SK-N-SH treated with all-trans-retinoic acid at 6 μM for 48 hours (cell line): ENCODE measurements around the gene MUS81.

ENCODE experiments used
- ATAC-seq: fragments of 200-7000 bp; cut with Tn5 transposase; 3 replicates; pipeline ENCODE4 v1.9.1; 2020; ENCODE audit warnings: mild to moderate bottlenecking, moderate library complexity
- ARNTL ChIP-seq: fragments of 450-650 bp; formaldehyde crosslinking; IDR thresholded peaks from 2 replicates; pipeline ENCODE4 v1.5.0; 2020; ENCODE audit warnings: low read depth, mild to moderate bottlenecking, moderate library complexity, borderline replicate concordance
- BACH2 ChIP-seq: fragments of 250-450 bp; sonication (Bioruptor Pico); IDR thresholded peaks from 2 replicates; pipeline ENCODE4 v1.9.0; 2021; ENCODE audit warnings: mild to moderate bottlenecking, borderline replicate concordance
- CSDC2 ChIP-seq: fragments of 250-450 bp; sonication (Bioruptor Pico); IDR thresholded peaks from 2 replicates; pipeline ENCODE4 v1.5.0; 2020; ENCODE audit warnings: mild to moderate bottlenecking, moderate library complexity
- CSRNP3 ChIP-seq: fragments of 250-450 bp; sonication (Bioruptor Pico); IDR thresholded peaks from 2 replicates; pipeline ENCODE4 v1.5.1; 2021; ENCODE audit warnings: mild to moderate bottlenecking, moderate library complexity
- ESRRG ChIP-seq: fragments of 250-450 bp; sonication (Bioruptor Pico); IDR thresholded peaks from 2 replicates; pipeline ENCODE4 v1.6.1; 2021; ENCODE audit warnings: mild to moderate bottlenecking
- GLIS3 ChIP-seq: fragments of 250-450 bp; sonication (Bioruptor Pico); IDR thresholded peaks from 2 replicates; pipeline ENCODE4 v1.5.0; 2020; ENCODE audit warnings: mild to moderate bottlenecking, moderate library complexity
- OSR1 ChIP-seq: fragments of 250-450 bp; sonication (Bioruptor Pico); IDR thresholded peaks from 2 replicates; pipeline ENCODE4 v1.8.0; 2022; ENCODE audit warnings: moderate library complexity, mild to moderate bottlenecking, inconsistent platforms
- RARB ChIP-seq: fragments of 250-450 bp; sonication (Bioruptor Pico); IDR thresholded peaks from 2 replicates; pipeline ENCODE4 v1.8.0; 2021; ENCODE audit warnings: mild to moderate bottlenecking, moderate library complexity
- SNAI2 ChIP-seq: fragments of 250-450 bp; sonication (Bioruptor Pico); IDR thresholded peaks from 2 replicates; pipeline ENCODE4 v1.5.0; 2020; ENCODE audit warnings: mild to moderate bottlenecking, moderate library complexity
- TCF4 ChIP-seq: fragments of 250-450 bp; sonication (Bioruptor Pico); IDR thresholded peaks from 2 replicates; pipeline ENCODE4 v1.8.0; 2021; ENCODE audit warnings: mild to moderate bottlenecking, moderate library complexity, borderline replicate concordance
- TOX ChIP-seq: fragments of 250-450 bp; sonication (Bioruptor Pico); IDR thresholded peaks from 2 replicates; pipeline ENCODE4 v1.8.0; 2021; ENCODE audit warnings: mild to moderate bottlenecking, moderate library complexity, borderline replicate concordance
- ZC3H10 ChIP-seq: fragments of 250-450 bp; sonication (Bioruptor Pico); IDR thresholded peaks from 2 replicates; pipeline ENCODE4 v1.5.1; 2021; ENCODE audit warnings: mild to moderate bottlenecking, moderate library complexity
- ZFP3 ChIP-seq: fragments of 250-450 bp; sonication (Bioruptor Pico); IDR thresholded peaks from 2 replicates; pipeline ENCODE4 v1.5.0; 2020; ENCODE audit warnings: mild to moderate bottlenecking, moderate library complexity
- ZFP30 ChIP-seq: fragments of 450-650 bp; formaldehyde crosslinking; IDR thresholded peaks from 2 replicates; pipeline ENCODE4 v1.5.0; 2022; ENCODE audit warnings: mild to moderate bottlenecking, moderate library complexity
- ZNF565 ChIP-seq: fragments of 450-650 bp; formaldehyde crosslinking; conservative IDR thresholded peaks from 2 replicates; pipeline ENCODE4 v1.5.0; 2020; ENCODE audit warnings: low read depth, mild to moderate bottlenecking, moderate library complexity
- ZNF70 ChIP-seq: fragments of 450-650 bp; formaldehyde crosslinking; IDR thresholded peaks from 2 replicates; pipeline ENCODE4 v1.5.0; 2020; ENCODE audit warnings: mild to moderate bottlenecking, moderate library complexity
- TF ChIP-seq, protein P1 (sequence below): fragments of 250-450 bp; sonication (Bioruptor Pico); IDR thresholded peaks from 2 replicates; pipeline ENCODE4 v1.8.0; 2021; ENCODE audit warnings: low read depth, mild to moderate bottlenecking, moderate library complexity, borderline replicate concordance
- TF ChIP-seq, protein P2 (sequence below): fragments of 250-450 bp; sonication (Bioruptor Pico); IDR thresholded peaks from 2 replicates; pipeline ENCODE4 v1.5.0; 2020; ENCODE audit warnings: mild to moderate bottlenecking, moderate library complexity
- TF ChIP-seq, protein P3 (sequence below): fragments of 250-450 bp; sonication (Bioruptor Pico); IDR thresholded peaks from 2 replicates; pipeline ENCODE4 v1.8.0; 2020; ENCODE audit warnings: mild to moderate bottlenecking, moderate library complexity, borderline replicate concordance

MUS81 gene

GRCh38 chr11:65817312-65817834 lies 42.9 kb upstream of the MUS81 start:
- TF ChIP-seq TCF4 (CRISPR knock-in tag) (no peak), ARNTL (no peak), RARB (no peak), CSDC2 (CRISPR knock-in tag) (no peak), ZC3H10 (CRISPR knock-in tag) (no peak)
- TF ChIP-seq, all 23 proteins: peak for 0
- ATAC-seq = no peak

DNA sequence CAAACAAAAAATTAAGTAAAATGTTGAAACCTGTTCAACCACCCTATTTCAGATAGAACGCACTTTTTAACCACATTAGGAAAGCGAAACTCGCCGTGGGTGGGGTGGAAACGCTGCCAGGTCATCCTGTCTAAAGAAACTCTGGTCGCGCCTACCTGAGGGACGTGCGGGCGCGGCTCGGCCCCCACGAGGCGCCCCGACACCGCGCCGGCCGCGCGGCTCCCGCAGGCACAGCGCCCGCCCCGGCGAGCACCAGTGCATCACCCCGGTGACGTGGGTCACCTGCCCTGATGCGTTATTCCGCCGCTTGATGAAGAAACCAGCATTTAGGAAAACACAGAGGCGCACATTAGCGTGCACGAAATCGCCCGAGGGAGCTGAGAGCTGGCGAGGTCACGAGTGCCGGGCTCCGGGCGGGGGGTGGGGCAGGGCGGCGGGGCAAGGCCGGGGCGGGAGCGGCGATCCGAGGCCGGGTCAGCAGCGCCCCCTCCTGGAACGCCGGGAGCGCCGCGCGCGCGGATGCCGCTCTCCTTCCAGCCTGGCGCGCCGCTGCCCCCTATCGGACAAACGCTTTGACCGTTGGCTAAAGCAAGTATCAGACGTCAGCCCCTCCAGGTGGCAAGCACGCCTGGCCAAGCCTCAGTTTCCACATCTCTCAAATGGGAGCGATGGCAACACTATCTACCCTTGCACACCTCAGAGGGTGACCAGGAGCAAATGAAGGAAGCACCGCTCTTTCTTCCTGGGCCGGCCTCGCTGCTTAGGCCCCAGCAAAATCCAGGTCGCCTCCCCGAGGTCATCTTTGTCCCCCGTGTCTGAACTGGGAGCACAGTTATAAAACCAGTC lies 42.2 kb upstream of the MUS81 start:
- no peak for TF ChIP-seq CSRNP3 (CRISPR knock-in tag)
- no peak for TF ChIP-seq OSR1 (CRISPR knock-in tag)
- no peak for TF ChIP-seq ESRRG (CRISPR knock-in tag)
- TF ChIP-seq GLIS3 (CRISPR knock-in tag) = no peak
- TF ChIP-seq ZFP3 = no peak
- no peak for TF ChIP-seq ZNF565 (CRISPR knock-in tag)
- TF ChIP-seq, protein P1, sequence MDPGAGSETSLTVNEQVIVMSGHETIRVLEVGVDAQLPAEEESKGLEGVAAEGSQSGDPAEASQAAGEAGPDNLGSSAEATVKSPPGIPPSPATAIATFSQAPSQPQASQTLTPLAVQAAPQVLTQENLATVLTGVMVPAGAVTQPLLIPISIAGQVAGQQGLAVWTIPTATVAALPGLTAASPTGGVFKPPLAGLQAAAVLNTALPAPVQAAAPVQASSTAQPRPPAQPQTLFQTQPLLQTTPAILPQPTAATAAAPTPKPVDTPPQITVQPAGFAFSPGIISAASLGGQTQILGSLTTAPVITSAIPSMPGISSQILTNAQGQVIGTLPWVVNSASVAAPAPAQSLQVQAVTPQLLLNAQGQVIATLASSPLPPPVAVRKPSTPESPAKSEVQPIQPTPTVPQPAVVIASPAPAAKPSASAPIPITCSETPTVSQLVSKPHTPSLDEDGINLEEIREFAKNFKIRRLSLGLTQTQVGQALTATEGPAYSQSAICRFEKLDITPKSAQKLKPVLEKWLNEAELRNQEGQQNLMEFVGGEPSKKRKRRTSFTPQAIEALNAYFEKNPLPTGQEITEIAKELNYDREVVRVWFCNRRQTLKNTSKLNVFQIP = 0 out of 2 replicates have a peak, but pooled peaks have one; percentile 50
- TF ChIP-seq SNAI2 = 0 out of 2 replicates have a peak, but pooled peaks have one; percentile 30
- TF ChIP-seq CSDC2 (CRISPR knock-in tag) = no peak
- no peak for TF ChIP-seq ZFP30 (CRISPR knock-in tag)
- TF ChIP-seq, protein P2, sequence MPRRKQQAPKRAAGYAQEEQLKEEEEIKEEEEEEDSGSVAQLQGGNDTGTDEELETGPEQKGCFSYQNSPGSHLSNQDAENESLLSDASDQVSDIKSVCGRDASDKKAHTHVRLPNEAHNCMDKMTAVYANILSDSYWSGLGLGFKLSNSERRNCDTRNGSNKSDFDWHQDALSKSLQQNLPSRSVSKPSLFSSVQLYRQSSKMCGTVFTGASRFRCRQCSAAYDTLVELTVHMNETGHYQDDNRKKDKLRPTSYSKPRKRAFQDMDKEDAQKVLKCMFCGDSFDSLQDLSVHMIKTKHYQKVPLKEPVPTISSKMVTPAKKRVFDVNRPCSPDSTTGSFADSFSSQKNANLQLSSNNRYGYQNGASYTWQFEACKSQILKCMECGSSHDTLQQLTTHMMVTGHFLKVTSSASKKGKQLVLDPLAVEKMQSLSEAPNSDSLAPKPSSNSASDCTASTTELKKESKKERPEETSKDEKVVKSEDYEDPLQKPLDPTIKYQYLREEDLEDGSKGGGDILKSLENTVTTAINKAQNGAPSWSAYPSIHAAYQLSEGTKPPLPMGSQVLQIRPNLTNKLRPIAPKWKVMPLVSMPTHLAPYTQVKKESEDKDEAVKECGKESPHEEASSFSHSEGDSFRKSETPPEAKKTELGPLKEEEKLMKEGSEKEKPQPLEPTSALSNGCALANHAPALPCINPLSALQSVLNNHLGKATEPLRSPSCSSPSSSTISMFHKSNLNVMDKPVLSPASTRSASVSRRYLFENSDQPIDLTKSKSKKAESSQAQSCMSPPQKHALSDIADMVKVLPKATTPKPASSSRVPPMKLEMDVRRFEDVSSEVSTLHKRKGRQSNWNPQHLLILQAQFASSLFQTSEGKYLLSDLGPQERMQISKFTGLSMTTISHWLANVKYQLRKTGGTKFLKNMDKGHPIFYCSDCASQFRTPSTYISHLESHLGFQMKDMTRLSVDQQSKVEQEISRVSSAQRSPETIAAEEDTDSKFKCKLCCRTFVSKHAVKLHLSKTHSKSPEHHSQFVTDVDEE = no peak
- TF ChIP-seq TOX = no peak
- TF ChIP-seq, protein P3, sequence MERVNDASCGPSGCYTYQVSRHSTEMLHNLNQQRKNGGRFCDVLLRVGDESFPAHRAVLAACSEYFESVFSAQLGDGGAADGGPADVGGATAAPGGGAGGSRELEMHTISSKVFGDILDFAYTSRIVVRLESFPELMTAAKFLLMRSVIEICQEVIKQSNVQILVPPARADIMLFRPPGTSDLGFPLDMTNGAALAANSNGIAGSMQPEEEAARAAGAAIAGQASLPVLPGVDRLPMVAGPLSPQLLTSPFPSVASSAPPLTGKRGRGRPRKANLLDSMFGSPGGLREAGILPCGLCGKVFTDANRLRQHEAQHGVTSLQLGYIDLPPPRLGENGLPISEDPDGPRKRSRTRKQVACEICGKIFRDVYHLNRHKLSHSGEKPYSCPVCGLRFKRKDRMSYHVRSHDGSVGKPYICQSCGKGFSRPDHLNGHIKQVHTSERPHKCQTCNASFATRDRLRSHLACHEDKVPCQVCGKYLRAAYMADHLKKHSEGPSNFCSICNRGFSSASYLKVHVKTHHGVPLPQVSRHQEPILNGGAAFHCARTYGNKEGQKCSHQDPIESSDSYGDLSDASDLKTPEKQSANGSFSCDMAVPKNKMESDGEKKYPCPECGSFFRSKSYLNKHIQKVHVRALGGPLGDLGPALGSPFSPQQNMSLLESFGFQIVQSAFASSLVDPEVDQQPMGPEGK (CRISPR knock-in tag) = no peak
- no peak for TF ChIP-seq RARB
- no peak for TF ChIP-seq ARNTL
- no peak for TF ChIP-seq BACH2 (CRISPR knock-in tag)
- no peak for TF ChIP-seq ZC3H10 (CRISPR knock-in tag)
- TF ChIP-seq TCF4 (CRISPR knock-in tag) = peak; percentile 66
- no peak for TF ChIP-seq ZNF70 (CRISPR knock-in tag)

GRCh38 chr11:65821107-65821506 lies 39.1 kb upstream of the MUS81 start:
- ATAC-seq = no peak
- TF ChIP-seq RARB = no peak
- no peak for TF ChIP-seq ZFP3
- no peak for TF ChIP-seq CSRNP3 (CRISPR knock-in tag)
- TF ChIP-seq TOX = no peak
- TF ChIP-seq ZNF565 (CRISPR knock-in tag) = no peak
- TF ChIP-seq ARNTL = no peak
- no peak for TF ChIP-seq CSDC2 (CRISPR knock-in tag)
- no peak for TF ChIP-seq ZC3H10 (CRISPR knock-in tag)

More for the DNA sequence above, 42.2 kb upstream of the MUS81 start:
- ATAC-seq = peak; percentile 94
